HL-60/S4 (cell line): ENCODE data around the gene KRT17.
"Not testable (repeated sequence)": the region's sequence is repeated elsewhere in the genome, so short reads cannot be mapped to it uniquely, and the experiment has no call there.

ENCODE experiments used
- in situ Hi-C: fragments of 300-500 bp; cut with MboI; formaldehyde crosslinking; loops from 2 replicates; pipeline ENCODE4 v1.14.3; 2022; ENCODE audit warnings: low sequenced_read_pairs

The KRT17 gene

GRCh38 chr17:41606930-41607329, 17.4 kb downstream of the KRT17 start:
- in situ Hi-C loops, result not testable (repeated sequence)

- in situ Hi-C loops, result no loop called here
Observed at GRCh38 chr17:41602524-41602923, 21.9 kb downstream of the KRT17 start.

- in situ Hi-C loops, result no loop called here
Observed at GRCh38 chr17:41600318-41600717, 24.1 kb downstream of the KRT17 start.

GRCh38 chr17:41599680-41600079, 24.7 kb downstream of the KRT17 start:
- in situ Hi-C loops, result no loop called here

GRCh38 chr17:41595585-41595984, 28.8 kb downstream of the KRT17 start:
- in situ Hi-C loops, result no loop called here

GRCh38 chr17:41594363-41594915, 29.9 kb downstream of the KRT17 start:
- in situ Hi-C loops, result no loop called here

GRCh38 chr17:41593306-41593981, 30.9 kb downstream of the KRT17 start:
- in situ Hi-C loops, result no loop called here

GRCh38 chr17:41592601-41593305, 31.6 kb downstream of the KRT17 start:
- in situ Hi-C loops, result no loop called here

- in situ Hi-C loops, result no loop called here
Observed at GRCh38 chr17:41589301-41589700, 35.1 kb downstream of the KRT17 start.

GRCh38 chr17:41588126-41588810, 36.1 kb downstream of the KRT17 start:
- in situ Hi-C loops, result no loop called here

GRCh38 chr17:41586863-41587495, 37.4 kb downstream of the KRT17 start, which contains the start of gene KRT14:
Gene KRT14 (minus strand): TSS chr17:41586895. CDS start chr17:41586834, 61 bp downstream.
- in situ Hi-C loops, result no loop called here

GRCh38 chr17:41585301-41586056, 38.9 kb downstream of the KRT17 start:
- in situ Hi-C loops, result no loop called here

- in situ Hi-C loops, result not testable (repeated sequence)
Observed at GRCh38 chr17:41584331-41584927, 39.9 kb downstream of the KRT17 start.

GRCh38 chr17:41583137-41584127, 40.9 kb downstream of the KRT17 start:
- in situ Hi-C loops, result no loop called here

GRCh38 chr17:41582061-41582968, 42.1 kb downstream of the KRT17 start:
- in situ Hi-C loops, result not testable (repeated sequence)

GRCh38 chr17:41581366-41582060, 42.9 kb downstream of the KRT17 start:
- in situ Hi-C loops, result no loop called here
